Measurements from ENCODE around the gene SLIT1.

DNA sequence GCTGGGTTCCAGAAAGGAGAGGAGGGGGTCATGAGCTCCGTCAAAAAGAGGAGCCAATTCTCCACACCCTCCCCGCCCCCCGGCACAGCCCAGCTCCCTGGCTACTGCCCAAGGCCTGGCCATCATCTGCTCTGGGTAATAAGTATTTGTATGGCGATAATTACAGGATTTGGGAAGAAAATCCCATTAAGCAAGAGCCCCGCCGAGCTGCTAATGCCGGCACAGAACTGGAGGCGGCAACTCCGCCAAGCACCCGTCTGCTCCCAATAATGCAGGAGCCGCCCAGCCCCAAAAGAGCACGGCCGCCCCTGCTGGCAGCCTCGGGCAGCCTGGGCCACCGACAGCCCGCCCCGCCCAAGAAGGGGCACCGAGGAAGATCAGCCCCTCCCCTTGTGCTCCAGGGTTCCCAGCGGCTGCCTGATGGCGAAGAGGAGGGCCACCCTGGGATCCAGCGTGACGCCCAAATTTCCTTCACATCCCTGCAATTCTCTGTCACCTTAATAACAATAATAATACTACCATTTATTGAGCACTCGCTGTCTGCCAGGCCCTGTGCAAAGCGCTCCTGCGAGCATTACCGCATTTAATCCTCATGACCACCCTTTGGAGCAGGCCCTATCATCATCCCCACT lies 5.9 kb downstream of the SLIT1 start:
- TF ChIP-seq RARB (CRISPR knock-in tag; IDR thresholded peaks at IDR 0.05) (no peak), CREB5 (CRISPR knock-in tag; IDR thresholded peaks at IDR 0.05; ENCODE audit: low read depth) (no peak), PPARA (CRISPR knock-in tag; IDR thresholded peaks at IDR 0.05; ENCODE audit: borderline replicate concordance) (no peak), ISL1 (CRISPR knock-in tag; IDR thresholded peaks at IDR 0.05) (no peak), OSR1 (CRISPR knock-in tag; IDR thresholded peaks at IDR 0.05) (no peak), GLIS3 (CRISPR knock-in tag; IDR thresholded peaks at IDR 0.05) (no peak)
- TF ChIP-seq, protein P1, sequence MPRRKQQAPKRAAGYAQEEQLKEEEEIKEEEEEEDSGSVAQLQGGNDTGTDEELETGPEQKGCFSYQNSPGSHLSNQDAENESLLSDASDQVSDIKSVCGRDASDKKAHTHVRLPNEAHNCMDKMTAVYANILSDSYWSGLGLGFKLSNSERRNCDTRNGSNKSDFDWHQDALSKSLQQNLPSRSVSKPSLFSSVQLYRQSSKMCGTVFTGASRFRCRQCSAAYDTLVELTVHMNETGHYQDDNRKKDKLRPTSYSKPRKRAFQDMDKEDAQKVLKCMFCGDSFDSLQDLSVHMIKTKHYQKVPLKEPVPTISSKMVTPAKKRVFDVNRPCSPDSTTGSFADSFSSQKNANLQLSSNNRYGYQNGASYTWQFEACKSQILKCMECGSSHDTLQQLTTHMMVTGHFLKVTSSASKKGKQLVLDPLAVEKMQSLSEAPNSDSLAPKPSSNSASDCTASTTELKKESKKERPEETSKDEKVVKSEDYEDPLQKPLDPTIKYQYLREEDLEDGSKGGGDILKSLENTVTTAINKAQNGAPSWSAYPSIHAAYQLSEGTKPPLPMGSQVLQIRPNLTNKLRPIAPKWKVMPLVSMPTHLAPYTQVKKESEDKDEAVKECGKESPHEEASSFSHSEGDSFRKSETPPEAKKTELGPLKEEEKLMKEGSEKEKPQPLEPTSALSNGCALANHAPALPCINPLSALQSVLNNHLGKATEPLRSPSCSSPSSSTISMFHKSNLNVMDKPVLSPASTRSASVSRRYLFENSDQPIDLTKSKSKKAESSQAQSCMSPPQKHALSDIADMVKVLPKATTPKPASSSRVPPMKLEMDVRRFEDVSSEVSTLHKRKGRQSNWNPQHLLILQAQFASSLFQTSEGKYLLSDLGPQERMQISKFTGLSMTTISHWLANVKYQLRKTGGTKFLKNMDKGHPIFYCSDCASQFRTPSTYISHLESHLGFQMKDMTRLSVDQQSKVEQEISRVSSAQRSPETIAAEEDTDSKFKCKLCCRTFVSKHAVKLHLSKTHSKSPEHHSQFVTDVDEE (CRISPR knock-in tag; IDR thresholded peaks at IDR 0.05): no peak
